Thymus (tissue), 2 donors: ENCODE measurements around the gene SLC25A28. TPM values are rescaled to one million over a fixed set of nuclear protein-coding genes. Genes with fewer than 3 reads are reported as not detected.

Source experiments
- polyA plus RNA-seq: library from polyadenylated mRNA; stranded (reverse); fragments of 200-250 nt; gene quantifications from one replicate; pipeline ENCODE4 v1.2.3, GENCODE V29; 2013
- total RNA-seq: library from RNA; stranded (reverse); fragments of 120-200 nt; gene quantifications from one replicate; pipeline ENCODE4 v1.2.4, GENCODE V29; 2013
- donor health status: healthy.

SLC25A28 gene
- total and polyA plus RNA-seq, 2 donors: 18.8 to 173 TPM

Other genes with a start within 250 kb of the SLC25A28 start
- 19.9 TPM for gene GOT1, start 189.8 kb downstream of the SLC25A28 start, total RNA-seq
- 16.1 TPM for gene GOT1, start 189.8 kb downstream of the SLC25A28 start, polyA plus RNA-seq
- gene NKX2-3, start 87.5 kb downstream of the SLC25A28 start, total RNA-seq: 0.05 TPM
- 0.09 TPM for gene NKX2-3, start 87.5 kb downstream of the SLC25A28 start, polyA plus RNA-seq
- gene ENTPD7, start 39.1 kb upstream of the SLC25A28 start, total RNA-seq: 4.9 TPM
- 1.4 TPM for gene ENTPD7, start 39.1 kb upstream of the SLC25A28 start, polyA plus RNA-seq
- 23.7 TPM for gene COX15, start 111.7 kb upstream of the SLC25A28 start, total RNA-seq
- 17.5 TPM for gene COX15, start 111.7 kb upstream of the SLC25A28 start, polyA plus RNA-seq
- 31.8 TPM for gene CUTC, start 111.8 kb upstream of the SLC25A28 start, total RNA-seq
- 41.2 TPM for gene CUTC, start 111.8 kb upstream of the SLC25A28 start, polyA plus RNA-seq
- gene ABCC2, start 162.2 kb upstream of the SLC25A28 start, total RNA-seq: 1.1 TPM
- gene ABCC2, start 162.2 kb upstream of the SLC25A28 start, polyA plus RNA-seq: 1.9 TPM